Liver (tissue), 9 donors: ENCODE measurements around the gene ELL2. TPM values are rescaled to one million over a fixed set of nuclear protein-coding genes. Genes with fewer than 3 reads are reported as not detected.

ENCODE experiments used
- DNase-seq: peaks from one replicate; pipeline ENCODE4 v3.0.0-alpha.2; 2017; ENCODE audit warnings: low spot score
- H3K27ac ChIP-seq, 2 donors: one replicate each; pipeline ENCODE4 v1.7.0; 2013; ENCODE audit warnings: inconsistent platforms in 2 of 2, low read length in 2 of 2, control low read depth in 1 of 2, low read depth in 1 of 2, mild to moderate bottlenecking in 1 of 2
- H3K27me3 ChIP-seq, 4 donors: one replicate each; pipeline versions ENCODE4 v1.6.1 to v1.7.0; 2013; ENCODE audit warnings: low read length in 3 of 4, inconsistent platforms in 1 of 4, mild to moderate bottlenecking in 1 of 4, moderate library complexity in 1 of 4; ENCODE audit not compliant: control insufficient read depth in 4 of 4, insufficient read depth in 4 of 4
- H3K36me3 ChIP-seq, 4 donors: one replicate each; pipeline versions ENCODE4 v1.6.1 to v1.7.0; 2013; ENCODE audit warnings: low read length in 3 of 4, mild to moderate bottlenecking in 3 of 4, low read depth in 1 of 4, moderate library complexity in 1 of 4; ENCODE audit not compliant: control insufficient read depth in 4 of 4, insufficient read depth in 3 of 4
- H3K4me1 ChIP-seq, 4 donors: one replicate each; pipeline versions ENCODE4 v1.6.1 to v1.7.0; 2013; ENCODE audit warnings: low read length in 3 of 4, mild to moderate bottlenecking in 3 of 4, moderate library complexity in 1 of 4; ENCODE audit not compliant: control insufficient read depth in 4 of 4, insufficient read depth in 4 of 4
- H3K4me3 ChIP-seq, 3 donors: one replicate each; pipeline versions ENCODE4 v1.6.1 to v1.7.0; 2013; ENCODE audit warnings: low read length in 3 of 3, control low read depth in 1 of 3, low read depth in 1 of 3, mild to moderate bottlenecking in 1 of 3
- H3K9ac ChIP-seq, 2 donors: one replicate each; pipeline ENCODE4 v1.7.0; 2013; ENCODE audit warnings: low read length in 2 of 2, mild to moderate bottlenecking in 2 of 2, moderate library complexity in 2 of 2, control low read depth in 1 of 2, low read depth in 1 of 2
- H3K9me3 ChIP-seq, 4 donors: one replicate each; pipeline versions ENCODE4 v1.6.1 to v1.7.0; 2013; ENCODE audit warnings: low read length in 3 of 4; ENCODE audit not compliant: control insufficient read depth in 4 of 4
- EGR1 ChIP-seq, 2 donors: IDR thresholded peaks; 2 replicates each; pipeline ENCODE4 v1.6.1; 2016 to 2018; ENCODE audit warnings: antibody characterized with exemption in 2 of 2, low read depth in 2 of 2
- FOXA1 ChIP-seq: IDR thresholded peaks from 2 replicates; pipeline ENCODE4 v1.6.1; 2016; ENCODE audit warnings: antibody characterized with exemption
- GABPA ChIP-seq, 2 donors: IDR thresholded peaks in 1 of 2; conservative IDR thresholded peaks in 1 of 2; 2 replicates each; pipeline ENCODE4 v1.6.1; 2016; ENCODE audit warnings: antibody characterized with exemption in 2 of 2, mild to moderate bottlenecking in 1 of 2, moderate library complexity in 1 of 2
- HNF4G ChIP-seq: IDR thresholded peaks from 2 replicates; pipeline ENCODE4 v1.6.1; 2016; ENCODE audit warnings: antibody characterized with exemption
- JUND ChIP-seq, 2 donors: IDR thresholded peaks; 2 replicates each; pipeline ENCODE4 v1.6.1; 2016; ENCODE audit warnings: antibody characterized with exemption in 2 of 2
- NR2F2 ChIP-seq: IDR thresholded peaks from 2 replicates; pipeline ENCODE4 v1.6.1; 2016; ENCODE audit warnings: antibody characterized with exemption
- RAD21 ChIP-seq, 2 donors: IDR thresholded peaks; 2 replicates each; pipeline ENCODE4 v1.6.1; 2016; ENCODE audit warnings: antibody characterized with exemption in 2 of 2, mild to moderate bottlenecking in 2 of 2
- SP1 ChIP-seq: IDR thresholded peaks from 2 replicates; pipeline ENCODE4 v1.6.1; 2018; ENCODE audit warnings: antibody characterized with exemption, mild to moderate bottlenecking
- TAF1 ChIP-seq: conservative IDR thresholded peaks from 2 replicates; pipeline ENCODE4 v1.6.1; 2016; ENCODE audit warnings: antibody characterized with exemption, mild to moderate bottlenecking
- YY1 ChIP-seq: IDR thresholded peaks from 2 replicates; pipeline ENCODE4 v1.6.1; 2016; ENCODE audit warnings: antibody characterized with exemption, mild to moderate bottlenecking
- WGBS: extraction: QIAGEN DNeasy Blood & Tissue Kit; methylation state at CpG from one replicate; pipeline ENCODE4 v1.1.7; 2013; 5-methylcytosine and 5-hydroxymethylcytosine counted together
- polyA plus RNA-seq, 2 donors: library from polyadenylated mRNA; stranded (reverse) in 1 of 2; unstranded in 1 of 2; fragments of 200-250 nt in 1 of 2; fragments of >200 nt in 1 of 2; fragmentation: Nextera tagmentation in 1 of 2; extraction: Ambion mirVana in 1 of 2; gene quantifications; one replicate each; pipeline versions ENCODE4 v1.2.1 to v1.2.3, GENCODE V29; 2013 to 2015
- total RNA-seq, 2 donors: library from RNA; depleted of rRNA; stranded (reverse); fragments of >200 nt; gene quantifications; one replicate each; pipeline ENCODE4 v1.2.3, GENCODE V29; 2014
- TF ChIP-seq, protein P1 (sequence below): IDR thresholded peaks from 2 replicates; pipeline ENCODE4 v1.6.1; 2016; ENCODE audit warnings: antibody characterized with exemption
- TF ChIP-seq, protein P2 (sequence below): fragments of 150-350 bp; IDR thresholded peaks from 2 replicates; pipeline ENCODE4 v1.5.1; 2017; ENCODE audit warnings: improper control_type of control experiment, low read depth, low read length; ENCODE audit not compliant: missing input control
- TF ChIP-seq, protein P3 (sequence below): IDR thresholded peaks from 2 replicates; pipeline ENCODE4 v1.6.1; 2016; ENCODE audit warnings: antibody characterized with exemption
- TF ChIP-seq, protein P4 (sequence below): IDR thresholded peaks from 2 replicates; pipeline ENCODE4 v1.6.1; 2016; ENCODE audit warnings: antibody characterized with exemption
- TF ChIP-seq, protein P5 (sequence below): IDR thresholded peaks from 2 replicates; pipeline ENCODE4 v1.6.1; 2016; ENCODE audit warnings: antibody characterized with exemption, mild to moderate bottlenecking
- donor health status: healthy.
- donor health status: healthy.
- donor health status: healthy.
- donor health status: healthy.
- donor health status: healthy.

ELL2 gene
- total and polyA plus RNA-seq, 4 donors = 21.0 to 64.5 (median 45.9) TPM

DNA sequence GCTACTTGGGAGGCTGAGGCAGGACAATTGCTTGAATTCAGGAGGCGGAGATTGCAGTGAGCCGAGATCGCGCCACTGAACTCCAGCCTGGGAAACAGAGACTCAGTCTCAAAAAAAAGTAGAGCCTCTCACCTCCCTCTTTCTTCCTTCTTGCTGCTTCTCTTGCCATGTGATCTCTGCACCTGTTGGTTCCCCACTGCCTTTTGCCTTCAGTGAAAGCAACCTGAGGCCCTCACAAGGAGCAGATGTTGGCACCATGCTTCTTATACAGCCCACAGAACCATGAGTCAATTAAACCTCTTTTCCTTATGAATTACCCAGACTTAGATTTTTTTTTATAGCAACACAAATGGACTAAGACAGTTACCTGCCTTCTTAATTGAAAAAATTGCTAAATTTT, 93.5 kb downstream of the ELL2 start:
- Histone ChIP-seq H3K27ac (no peak overlapping the region), H3K4me3 (no peak overlapping the region), H3K9me3 (no peaks in the 10 kb centered on the region), H3K27me3 (no peaks in the 10 kb centered on the region), H3K36me3 (no peaks in the 10 kb centered on the region), H3K9ac (no peak overlapping the region), H3K4me1 (peaks cover 3 to 10% (median 7%) of the 10 kb centered on the region in 4 donors)
- WGBS = 98% methylated on average over 4 of the region's 4 CpGs
- no peak for DNase-seq
- no peak for TF ChIP-seq JUND (IDR thresholded peaks at IDR 0.05)
- TF ChIP-seq, protein P1, sequence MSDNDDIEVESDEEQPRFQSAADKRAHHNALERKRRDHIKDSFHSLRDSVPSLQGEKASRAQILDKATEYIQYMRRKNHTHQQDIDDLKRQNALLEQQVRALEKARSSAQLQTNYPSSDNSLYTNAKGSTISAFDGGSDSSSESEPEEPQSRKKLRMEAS = no peak
- no peak for TF ChIP-seq FOXA1
- no peak for TF ChIP-seq EGR1 (IDR thresholded peaks at IDR 0.05; ENCODE audit: low read depth in 2 of 2)
- TF ChIP-seq SP1 = no peak
- TF ChIP-seq, protein P2, sequence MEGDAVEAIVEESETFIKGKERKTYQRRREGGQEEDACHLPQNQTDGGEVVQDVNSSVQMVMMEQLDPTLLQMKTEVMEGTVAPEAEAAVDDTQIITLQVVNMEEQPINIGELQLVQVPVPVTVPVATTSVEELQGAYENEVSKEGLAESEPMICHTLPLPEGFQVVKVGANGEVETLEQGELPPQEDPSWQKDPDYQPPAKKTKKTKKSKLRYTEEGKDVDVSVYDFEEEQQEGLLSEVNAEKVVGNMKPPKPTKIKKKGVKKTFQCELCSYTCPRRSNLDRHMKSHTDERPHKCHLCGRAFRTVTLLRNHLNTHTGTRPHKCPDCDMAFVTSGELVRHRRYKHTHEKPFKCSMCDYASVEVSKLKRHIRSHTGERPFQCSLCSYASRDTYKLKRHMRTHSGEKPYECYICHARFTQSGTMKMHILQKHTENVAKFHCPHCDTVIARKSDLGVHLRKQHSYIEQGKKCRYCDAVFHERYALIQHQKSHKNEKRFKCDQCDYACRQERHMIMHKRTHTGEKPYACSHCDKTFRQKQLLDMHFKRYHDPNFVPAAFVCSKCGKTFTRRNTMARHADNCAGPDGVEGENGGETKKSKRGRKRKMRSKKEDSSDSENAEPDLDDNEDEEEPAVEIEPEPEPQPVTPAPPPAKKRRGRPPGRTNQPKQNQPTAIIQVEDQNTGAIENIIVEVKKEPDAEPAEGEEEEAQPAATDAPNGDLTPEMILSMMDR = no peak
- TF ChIP-seq HNF4G = no peak
- TF ChIP-seq RAD21 (IDR thresholded peaks at IDR 0.05) = no peak
- no peak for TF ChIP-seq GABPA (IDR thresholded peaks at IDR 0.05 in 1 of 2, conservative IDR thresholded peaks at IDR 0.05 in 1 of 2)
- TF ChIP-seq, protein P3, sequence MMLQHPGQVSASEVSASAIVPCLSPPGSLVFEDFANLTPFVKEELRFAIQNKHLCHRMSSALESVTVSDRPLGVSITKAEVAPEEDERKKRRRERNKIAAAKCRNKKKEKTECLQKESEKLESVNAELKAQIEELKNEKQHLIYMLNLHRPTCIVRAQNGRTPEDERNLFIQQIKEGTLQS = no peak
- TF ChIP-seq, protein P4, sequence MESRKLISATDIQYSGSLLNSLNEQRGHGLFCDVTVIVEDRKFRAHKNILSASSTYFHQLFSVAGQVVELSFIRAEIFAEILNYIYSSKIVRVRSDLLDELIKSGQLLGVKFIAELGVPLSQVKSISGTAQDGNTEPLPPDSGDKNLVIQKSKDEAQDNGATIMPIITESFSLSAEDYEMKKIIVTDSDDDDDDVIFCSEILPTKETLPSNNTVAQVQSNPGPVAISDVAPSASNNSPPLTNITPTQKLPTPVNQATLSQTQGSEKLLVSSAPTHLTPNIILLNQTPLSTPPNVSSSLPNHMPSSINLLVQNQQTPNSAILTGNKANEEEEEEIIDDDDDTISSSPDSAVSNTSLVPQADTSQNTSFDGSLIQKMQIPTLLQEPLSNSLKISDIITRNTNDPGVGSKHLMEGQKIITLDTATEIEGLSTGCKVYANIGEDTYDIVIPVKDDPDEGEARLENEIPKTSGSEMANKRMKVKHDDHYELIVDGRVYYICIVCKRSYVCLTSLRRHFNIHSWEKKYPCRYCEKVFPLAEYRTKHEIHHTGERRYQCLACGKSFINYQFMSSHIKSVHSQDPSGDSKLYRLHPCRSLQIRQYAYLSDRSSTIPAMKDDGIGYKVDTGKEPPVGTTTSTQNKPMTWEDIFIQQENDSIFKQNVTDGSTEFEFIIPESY = no peak
- no peak for TF ChIP-seq YY1
- TF ChIP-seq, protein P5, sequence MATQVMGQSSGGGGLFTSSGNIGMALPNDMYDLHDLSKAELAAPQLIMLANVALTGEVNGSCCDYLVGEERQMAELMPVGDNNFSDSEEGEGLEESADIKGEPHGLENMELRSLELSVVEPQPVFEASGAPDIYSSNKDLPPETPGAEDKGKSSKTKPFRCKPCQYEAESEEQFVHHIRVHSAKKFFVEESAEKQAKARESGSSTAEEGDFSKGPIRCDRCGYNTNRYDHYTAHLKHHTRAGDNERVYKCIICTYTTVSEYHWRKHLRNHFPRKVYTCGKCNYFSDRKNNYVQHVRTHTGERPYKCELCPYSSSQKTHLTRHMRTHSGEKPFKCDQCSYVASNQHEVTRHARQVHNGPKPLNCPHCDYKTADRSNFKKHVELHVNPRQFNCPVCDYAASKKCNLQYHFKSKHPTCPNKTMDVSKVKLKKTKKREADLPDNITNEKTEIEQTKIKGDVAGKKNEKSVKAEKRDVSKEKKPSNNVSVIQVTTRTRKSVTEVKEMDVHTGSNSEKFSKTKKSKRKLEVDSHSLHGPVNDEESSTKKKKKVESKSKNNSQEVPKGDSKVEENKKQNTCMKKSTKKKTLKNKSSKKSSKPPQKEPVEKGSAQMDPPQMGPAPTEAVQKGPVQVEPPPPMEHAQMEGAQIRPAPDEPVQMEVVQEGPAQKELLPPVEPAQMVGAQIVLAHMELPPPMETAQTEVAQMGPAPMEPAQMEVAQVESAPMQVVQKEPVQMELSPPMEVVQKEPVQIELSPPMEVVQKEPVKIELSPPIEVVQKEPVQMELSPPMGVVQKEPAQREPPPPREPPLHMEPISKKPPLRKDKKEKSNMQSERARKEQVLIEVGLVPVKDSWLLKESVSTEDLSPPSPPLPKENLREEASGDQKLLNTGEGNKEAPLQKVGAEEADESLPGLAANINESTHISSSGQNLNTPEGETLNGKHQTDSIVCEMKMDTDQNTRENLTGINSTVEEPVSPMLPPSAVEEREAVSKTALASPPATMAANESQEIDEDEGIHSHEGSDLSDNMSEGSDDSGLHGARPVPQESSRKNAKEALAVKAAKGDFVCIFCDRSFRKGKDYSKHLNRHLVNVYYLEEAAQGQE = no peak
- TF ChIP-seq NR2F2 = no peak

DNA sequence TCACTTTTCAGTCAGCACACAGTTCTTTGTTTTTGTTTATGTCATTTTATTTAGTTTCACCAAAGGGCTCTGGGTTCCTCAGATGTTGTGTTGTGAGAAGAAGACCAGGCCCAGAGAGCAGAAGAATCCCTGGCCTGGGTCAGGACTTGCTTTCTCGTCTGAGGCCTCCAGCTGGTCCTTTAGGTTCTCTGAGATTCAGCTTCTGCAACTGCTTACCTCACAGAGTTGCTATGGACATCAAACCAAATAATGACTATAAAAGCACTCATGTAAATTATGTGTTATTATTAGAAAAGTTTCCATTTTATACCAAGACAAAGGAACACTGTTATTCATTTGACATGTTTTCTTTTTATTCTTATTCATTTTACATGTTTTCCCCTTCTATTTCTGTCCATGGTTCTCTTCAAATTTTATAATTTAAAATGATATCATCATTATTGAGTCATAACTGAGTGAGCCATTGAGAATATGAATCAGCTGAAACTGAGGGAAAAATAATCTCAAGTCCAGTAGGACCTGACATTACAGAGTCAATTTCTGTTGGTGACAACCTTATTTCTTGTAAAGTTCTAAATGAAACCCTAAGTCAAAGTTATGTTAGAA, 95.1 kb downstream of the ELL2 start:
- no peaks in the 10 kb centered on the region for H3K36me3 ChIP-seq
- no peak for DNase-seq
- H3K27me3 ChIP-seq = no peaks in the 10 kb centered on the region
- 89% methylated on average over 1 of the region's 1 CpG for WGBS
- no peak overlapping the region for H3K4me3 ChIP-seq
- no peak overlapping the region for H3K27ac ChIP-seq
- H3K4me1 ChIP-seq = peaks cover 6 to 15% (median 9%) of the 10 kb centered on the region in 4 donors
- no peak overlapping the region for H3K9ac ChIP-seq
- H3K9me3 ChIP-seq = no peaks in the 10 kb centered on the region
- TF ChIP-seq TAF1 = no peak
- TF ChIP-seq NR2F2 = no peak
